Memory B cell (primary cell): ENCODE results near the gene TBC1D21.

Experiments
- ATAC-seq: fragments of 150-1000 bp; cut with Tn5 transposase; 2 replicates; pipeline ENCODE4 v1.10.0; 2021; ENCODE audit warnings: low read depth, mild to moderate bottlenecking, moderate library complexity
- DNase-seq, 2 donors: peaks; one replicate each; pipeline ENCODE4 v3.0.0; 2022; ENCODE audit warnings: low spot score in 2 of 2
- H3K27ac Mint-ChIP-seq: one replicate; pipeline ENCODE4 v1.8.0; 2022; ENCODE audit warnings: mild to moderate bottlenecking, moderate library complexity, mixed read lengths
- H3K27me3 Mint-ChIP-seq: one replicate; pipeline ENCODE4 v1.8.0; 2022; ENCODE audit warnings: mixed read lengths
- H3K36me3 Mint-ChIP-seq: one replicate; pipeline ENCODE4 v1.8.0; 2022; ENCODE audit warnings: mild to moderate bottlenecking, mixed read lengths
- H3K4me1 Mint-ChIP-seq: one replicate; pipeline ENCODE4 v1.8.0; 2022; ENCODE audit warnings: mixed read lengths
- H3K4me3 Mint-ChIP-seq: one replicate; pipeline ENCODE4 v1.8.0; 2022; ENCODE audit warnings: mild to moderate bottlenecking, moderate library complexity, mixed read lengths
- H3K9me3 Mint-ChIP-seq: one replicate; pipeline ENCODE4 v1.8.0; 2022; ENCODE audit warnings: mixed read lengths

Gene TBC1D21

DNA sequence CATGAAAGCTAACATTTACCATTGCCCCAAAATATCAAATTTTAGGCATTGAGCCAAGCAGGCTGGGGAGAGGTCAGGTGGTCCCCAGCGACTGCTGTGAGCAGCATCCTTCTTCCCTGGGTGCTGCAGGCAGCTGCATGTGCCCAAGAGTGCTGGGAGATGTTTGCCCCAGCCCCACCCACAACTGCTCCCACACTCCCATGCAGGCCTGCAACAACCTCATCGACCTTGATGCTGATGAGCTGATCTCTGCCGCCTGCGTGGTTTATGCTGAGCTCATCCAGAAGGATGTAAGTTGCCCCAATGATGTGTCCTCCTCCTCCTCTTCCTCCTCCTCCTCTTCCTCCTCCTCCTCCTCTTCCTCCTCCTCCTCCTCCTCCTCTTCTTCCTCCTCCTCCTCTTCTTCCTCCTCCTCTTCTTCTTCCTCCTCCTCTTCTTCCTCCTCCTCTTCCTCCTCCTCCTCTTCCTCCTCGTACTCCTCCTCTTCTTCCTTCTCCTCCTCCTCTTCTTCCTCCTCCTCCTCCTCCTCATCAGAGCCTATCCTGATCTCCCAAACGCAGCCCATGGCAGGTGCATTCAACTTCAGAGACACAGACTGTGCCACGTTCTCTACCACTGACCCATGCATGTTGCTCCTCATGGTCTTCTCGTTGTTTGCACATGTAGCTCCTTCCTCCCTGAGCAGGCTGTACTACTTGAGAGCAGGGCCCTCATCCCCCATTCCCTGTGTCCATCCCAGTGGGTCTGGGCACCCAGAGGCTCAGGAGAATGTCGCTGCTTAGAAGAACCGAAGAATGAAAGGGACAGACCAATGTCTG, 15.1 kb downstream of the TBC1D21 start:
- H3K4me1 Mint-ChIP-seq = peaks cover 2% of the 10 kb centered on the region
- no peak for ATAC-seq
- peaks cover 20% of the 10 kb centered on the region for H3K27me3 Mint-ChIP-seq
- H3K36me3 Mint-ChIP-seq = peaks cover 4% of the 10 kb centered on the region
- H3K27ac Mint-ChIP-seq = no peak overlapping the region
- no peak overlapping the region for H3K4me3 Mint-ChIP-seq
- H3K9me3 Mint-ChIP-seq = peaks cover 7% of the 10 kb centered on the region
- DNase-seq = no peak

DNA sequence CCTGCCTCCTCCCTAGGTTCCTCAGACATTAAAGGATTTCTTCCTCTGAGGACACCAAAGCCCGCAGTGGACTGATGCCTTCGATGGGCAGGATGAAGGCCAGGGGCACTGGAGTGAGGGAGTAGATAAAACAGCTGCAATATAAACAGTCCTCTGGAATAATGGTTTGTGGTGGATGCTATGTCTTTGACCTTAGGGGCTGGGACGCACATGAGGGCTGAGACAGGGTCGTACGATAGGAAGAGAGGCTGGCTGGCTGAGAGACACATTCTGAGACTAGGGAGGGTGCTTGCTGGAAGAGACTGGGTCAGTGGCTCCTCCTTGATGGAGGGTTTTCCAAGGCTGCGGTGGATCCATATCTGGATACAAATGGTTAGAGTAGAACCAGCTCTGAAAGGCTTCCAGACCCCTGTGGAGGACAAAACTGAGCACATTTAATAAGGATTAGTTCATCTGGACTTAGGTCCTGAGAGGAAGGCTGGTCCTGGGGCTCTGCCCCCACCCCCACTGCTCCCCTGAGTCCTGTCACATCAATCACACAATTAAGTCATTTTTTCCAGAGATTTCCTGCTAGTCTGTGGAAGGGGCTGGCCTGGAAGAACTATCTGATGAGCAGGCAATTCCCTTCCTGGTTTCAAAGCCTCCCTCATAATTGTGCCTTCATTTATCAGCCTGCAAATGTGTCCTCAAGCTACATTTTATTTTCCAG, 15.8 kb downstream of the TBC1D21 start:
- H3K4me3 Mint-ChIP-seq = no peak overlapping the region
- peaks cover 7% of the 10 kb centered on the region for H3K9me3 Mint-ChIP-seq
- ATAC-seq (no peak), DNase-seq (no peak)
- no peak overlapping the region for H3K27ac Mint-ChIP-seq
- H3K4me1 Mint-ChIP-seq = peaks cover 2% of the 10 kb centered on the region
- peaks cover 4% of the 10 kb centered on the region for H3K36me3 Mint-ChIP-seq
- peaks cover 19% of the 10 kb centered on the region for H3K27me3 Mint-ChIP-seq

DNA sequence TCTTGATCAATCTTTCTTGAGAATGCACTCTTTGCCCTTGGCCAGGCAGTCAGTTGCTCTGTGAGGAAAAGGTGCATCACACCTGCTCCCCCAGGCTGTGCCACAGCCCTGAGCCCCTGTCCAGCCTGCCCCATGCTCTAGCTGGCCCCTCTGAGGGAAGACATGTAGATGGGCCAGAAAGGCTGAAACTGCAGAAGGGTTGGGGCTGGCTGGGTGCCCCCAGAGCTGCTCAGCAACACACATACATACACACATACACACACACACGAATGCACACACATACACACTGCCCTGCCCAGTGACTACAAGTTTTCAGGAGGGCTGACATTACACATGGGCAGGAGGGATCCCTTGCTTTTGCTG, 16.4 kb downstream of the TBC1D21 start:
- Mint-ChIP-seq H3K9me3 (peaks cover 7% of the 10 kb centered on the region), H3K36me3 (peaks cover 4% of the 10 kb centered on the region), H3K27ac (no peak overlapping the region), H3K4me3 (no peak overlapping the region), H3K4me1 (peaks cover 2% of the 10 kb centered on the region), H3K27me3 (peaks cover 22% of the 10 kb centered on the region)
- DNase-seq (no peak), ATAC-seq (no peak)

DNA sequence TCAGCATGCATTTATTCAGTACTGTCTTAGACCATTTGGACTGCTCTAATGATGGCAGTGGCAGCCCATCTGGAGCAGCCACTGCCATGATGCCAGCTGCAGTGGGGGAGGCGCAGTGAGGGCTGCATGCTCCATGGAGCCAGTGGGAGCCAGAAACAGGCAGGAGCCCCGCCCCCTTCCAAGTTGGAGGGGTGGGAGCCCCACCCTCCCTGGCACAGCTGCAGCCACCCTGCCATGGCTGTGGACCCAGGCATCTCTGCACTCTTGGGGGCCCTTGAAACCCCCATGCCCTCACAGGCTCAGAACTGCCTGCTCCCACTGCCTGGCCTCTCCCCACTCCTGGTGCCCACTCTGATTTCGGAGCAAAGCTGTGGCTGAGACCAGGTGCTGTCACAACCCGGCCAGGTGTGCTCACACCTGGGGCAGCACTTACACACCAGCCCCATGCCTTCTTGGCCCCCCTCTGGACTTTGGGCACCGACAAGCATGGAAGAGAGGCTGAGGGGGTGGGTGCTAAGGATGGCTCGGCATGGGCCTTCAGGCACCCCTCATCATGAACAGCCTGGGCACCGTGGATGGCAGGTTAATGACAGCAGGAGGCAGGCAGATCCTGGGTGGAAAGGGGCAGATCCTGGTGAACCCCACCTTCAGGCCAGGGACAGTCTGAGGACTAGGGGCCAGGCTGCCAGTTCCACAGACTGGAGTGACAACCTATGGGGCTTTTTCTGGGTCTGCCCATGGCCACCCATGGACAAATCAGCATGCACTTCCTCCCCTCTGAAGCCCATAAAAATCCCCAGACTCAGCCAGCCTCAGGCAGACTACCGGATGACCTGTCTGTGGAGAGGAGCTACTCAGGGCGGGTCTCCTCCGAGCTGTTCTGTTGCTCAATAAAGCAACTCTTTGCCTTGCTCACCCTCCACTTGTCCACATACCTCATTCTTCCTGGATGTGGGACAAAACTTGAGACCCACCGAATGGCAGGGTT, 18.3 kb downstream of the TBC1D21 start:
- Mint-ChIP-seq H3K27ac (no peak overlapping the region), H3K27me3 (peaks cover 25% of the 10 kb centered on the region), H3K4me3 (no peak overlapping the region), H3K4me1 (peaks cover 2% of the 10 kb centered on the region), H3K36me3 (peaks cover 4% of the 10 kb centered on the region), H3K9me3 (peaks cover 7% of the 10 kb centered on the region)
- DNase-seq (no peak), ATAC-seq (no peak)

DNA sequence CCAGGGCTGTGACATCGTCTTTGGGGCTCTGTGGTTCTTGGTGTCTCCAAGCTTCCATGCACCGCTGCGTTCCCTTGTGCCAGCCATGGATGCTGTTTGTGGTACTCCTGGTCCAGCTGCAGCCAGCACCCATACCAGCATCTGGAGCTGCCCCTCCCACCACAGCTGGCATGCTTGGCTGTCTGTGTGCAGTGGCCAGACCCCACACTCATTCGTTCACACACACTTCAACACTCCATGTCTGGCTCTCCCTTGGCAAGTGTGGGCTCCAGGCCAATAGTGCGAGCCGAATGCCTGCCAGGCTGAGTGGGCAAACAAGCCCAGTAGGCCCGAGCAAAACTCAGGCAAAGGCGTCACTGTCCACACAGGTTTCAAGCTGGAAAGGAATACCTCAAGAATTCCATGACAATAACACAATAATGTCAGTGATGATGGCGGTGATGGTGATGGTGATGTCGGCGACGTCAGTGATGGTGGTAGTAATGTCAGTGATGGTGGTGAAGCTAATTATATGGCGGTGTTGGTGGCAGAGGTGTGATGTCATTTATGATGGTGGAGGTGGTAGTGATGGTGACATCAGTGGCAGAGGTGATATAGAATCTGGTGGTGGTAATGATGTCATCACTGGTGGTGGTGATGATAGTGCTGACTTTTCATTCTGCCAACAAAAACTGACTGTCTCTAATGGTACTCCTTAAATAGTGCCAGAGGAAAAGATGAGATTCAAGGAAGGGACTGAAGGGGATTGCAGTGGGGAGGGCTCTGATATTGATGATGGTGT, 19.3 kb downstream of the TBC1D21 start:
- Mint-ChIP-seq H3K27me3 (peaks cover 25% of the 10 kb centered on the region), H3K36me3 (peaks cover 4% of the 10 kb centered on the region), H3K27ac (no peak overlapping the region), H3K4me1 (peaks cover 2% of the 10 kb centered on the region), H3K4me3 (no peak overlapping the region), H3K9me3 (peaks cover 7% of the 10 kb centered on the region)
- DNase-seq (no peak), ATAC-seq (no peak)

DNA sequence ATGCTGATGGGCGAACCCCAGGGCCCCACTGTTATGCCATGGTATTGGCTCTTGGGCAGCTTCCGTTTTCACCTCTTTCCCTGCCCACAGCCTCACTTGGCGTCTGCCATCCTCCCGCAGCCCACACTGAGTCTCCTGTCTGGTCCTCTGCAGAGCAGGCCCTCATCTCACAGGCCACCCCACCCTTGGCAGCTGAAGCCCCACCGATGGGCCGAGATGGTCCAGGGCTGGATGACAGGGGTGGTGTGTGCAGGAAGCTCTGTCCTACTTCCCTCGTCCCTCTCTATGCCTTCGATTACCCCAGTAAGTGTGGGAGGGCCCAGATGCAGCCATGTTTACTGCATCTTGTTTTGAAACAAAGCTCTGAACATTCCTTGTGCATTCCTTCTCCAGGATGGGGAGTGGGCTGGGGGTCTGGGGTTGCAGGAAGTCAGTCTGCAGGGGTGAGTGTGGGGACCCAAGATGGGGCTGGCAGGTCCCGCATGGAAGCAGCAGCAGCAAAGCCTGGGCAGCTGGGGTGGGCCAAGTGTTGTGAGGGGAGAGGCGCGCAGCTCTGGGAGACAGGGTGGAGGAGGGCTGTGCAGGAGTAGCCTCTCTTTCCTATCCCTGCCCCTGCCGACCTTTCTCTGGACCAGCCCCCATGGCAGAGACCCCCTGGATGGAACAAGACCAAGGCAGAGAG, 20.9 kb downstream of the TBC1D21 start:
- no peaks in the 10 kb centered on the region for H3K4me1 Mint-ChIP-seq
- peaks cover 7% of the 10 kb centered on the region for H3K9me3 Mint-ChIP-seq
- no peak for DNase-seq
- H3K27me3 Mint-ChIP-seq = peaks cover 22% of the 10 kb centered on the region
- no peak overlapping the region for H3K27ac Mint-ChIP-seq
- H3K4me3 Mint-ChIP-seq = no peak overlapping the region
- H3K36me3 Mint-ChIP-seq = peaks cover 4% of the 10 kb centered on the region
- no peak for ATAC-seq

DNA sequence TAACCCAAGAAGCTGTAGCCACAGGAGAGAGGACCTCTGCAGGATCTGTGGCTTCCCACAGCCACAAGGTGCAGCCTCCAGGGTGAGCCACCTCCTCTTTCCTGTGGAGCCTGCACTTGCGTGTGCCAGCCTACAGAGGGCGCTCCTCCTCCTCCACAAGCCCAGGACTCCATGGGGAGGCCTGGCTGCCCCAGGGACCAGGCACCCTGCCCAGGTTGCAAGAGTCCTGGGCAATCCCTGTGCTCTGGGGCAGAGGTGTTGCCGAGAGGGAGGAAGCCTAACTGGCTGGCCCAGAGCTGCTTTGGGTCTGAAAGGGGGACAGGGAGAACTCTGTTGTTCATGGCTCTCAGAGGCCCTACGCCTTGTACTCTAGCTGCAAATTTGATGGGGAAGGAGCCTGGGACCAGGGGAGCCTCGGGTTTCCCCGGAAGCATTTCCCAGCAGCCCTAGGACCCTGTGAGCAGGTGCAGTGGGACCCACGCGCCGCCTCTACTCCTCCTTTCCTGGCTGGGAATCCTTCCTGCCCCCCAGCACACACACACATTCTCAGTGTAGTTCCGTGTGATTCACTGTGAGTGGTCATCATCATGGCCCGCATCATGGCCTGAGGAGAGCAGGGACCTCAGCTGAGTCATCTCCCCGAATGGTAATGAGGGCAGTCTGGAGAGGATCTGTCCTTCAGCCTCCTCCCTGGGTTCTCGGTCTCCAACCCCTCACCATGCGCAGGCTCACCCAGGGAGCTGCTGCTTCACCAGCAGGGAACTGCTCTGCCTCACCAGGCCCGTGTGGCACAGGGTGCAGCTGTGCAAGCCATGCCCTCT, 24.3 kb downstream of the TBC1D21 start:
- Mint-ChIP-seq H3K36me3 (peaks cover 2% of the 10 kb centered on the region), H3K9me3 (peaks cover 4% of the 10 kb centered on the region), H3K4me1 (no peaks in the 10 kb centered on the region), H3K27me3 (peaks cover 15% of the 10 kb centered on the region), H3K27ac (no peak overlapping the region), H3K4me3 (no peak overlapping the region)
- no peak for ATAC-seq
- peak in 1 of 2 donors; percentile 11 for DNase-seq

DNA sequence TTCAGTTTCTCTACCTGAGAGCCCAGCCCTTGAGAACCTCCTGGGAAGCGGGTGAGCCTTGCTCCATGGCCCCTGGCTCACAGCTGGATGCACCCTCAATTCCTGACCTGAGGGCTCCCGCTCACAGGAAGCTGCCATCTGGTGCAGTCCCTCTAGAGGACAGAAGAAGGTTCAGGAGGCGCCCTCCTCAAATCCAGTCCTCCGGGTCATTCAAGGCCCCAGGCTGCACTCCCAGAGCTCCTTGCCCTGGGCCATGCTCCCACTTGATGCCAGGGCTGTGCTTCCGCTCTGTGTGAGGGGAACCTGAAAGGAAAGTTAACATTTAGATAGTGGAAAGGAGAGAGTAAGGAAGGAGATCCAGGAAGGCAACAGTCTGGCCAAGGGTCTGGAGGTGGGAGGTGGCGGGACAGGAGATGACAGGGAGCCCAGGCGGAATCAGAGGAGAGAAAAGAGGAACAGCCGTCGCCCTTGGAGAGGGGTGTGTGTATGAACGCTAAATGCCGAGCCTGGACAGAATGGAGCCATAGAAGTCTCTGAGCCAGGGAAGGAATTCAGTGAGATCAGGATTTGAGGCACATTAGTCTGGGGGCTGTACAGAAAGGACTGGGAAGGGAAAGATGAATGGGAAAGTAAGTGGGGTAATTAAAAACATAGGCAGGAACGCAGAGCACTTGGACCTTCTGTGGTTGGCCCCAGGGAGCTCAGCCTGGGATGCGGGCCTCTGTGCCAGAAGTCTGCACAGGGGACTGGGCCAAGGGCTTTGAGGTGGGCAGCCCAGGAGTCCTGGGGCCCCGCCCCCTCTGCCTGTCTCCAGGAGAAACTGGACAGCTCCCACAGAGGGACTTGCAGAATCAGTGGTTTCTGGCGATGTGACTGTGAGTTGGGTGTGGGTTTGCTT, 26.1 kb downstream of the TBC1D21 start:
- DNase-seq (no peak), ATAC-seq (no peak)
- Mint-ChIP-seq H3K4me1 (no peaks in the 10 kb centered on the region), H3K9me3 (no peaks in the 10 kb centered on the region), H3K27ac (no peak overlapping the region), H3K27me3 (peaks cover 11% of the 10 kb centered on the region), H3K4me3 (no peak overlapping the region), H3K36me3 (peaks cover under 1% of the 10 kb centered on the region)

DNA sequence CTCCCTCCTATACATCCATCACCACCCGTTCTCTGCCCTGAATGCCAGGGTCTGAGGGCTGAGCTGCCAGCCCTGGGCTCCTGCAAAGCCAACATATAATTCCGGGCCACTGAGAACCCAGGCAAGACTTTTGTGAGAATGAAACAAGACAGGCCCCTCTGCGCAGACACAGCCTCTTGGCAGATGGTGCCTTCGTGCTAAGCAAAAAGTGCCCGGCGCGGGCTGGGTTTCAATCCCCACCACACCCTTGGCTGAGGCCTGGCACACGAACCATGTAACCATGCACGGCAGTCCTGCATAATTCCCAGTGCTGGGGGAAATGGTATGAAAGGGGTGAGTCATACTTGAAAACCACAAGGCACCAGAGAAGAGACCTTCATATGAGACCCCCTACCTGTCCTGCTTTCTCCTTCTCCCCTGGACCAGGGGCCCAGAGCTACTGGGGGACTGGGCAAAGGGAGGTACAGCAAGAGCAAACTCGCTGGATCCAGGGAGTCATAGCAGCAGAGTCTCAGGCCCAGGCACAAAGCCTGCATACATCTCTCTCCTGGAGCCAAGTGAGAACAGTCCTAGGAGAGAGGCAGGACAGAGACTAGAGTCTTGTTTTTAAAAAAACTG, 26.8 kb downstream of the TBC1D21 start:
- Mint-ChIP-seq H3K9me3 (no peaks in the 10 kb centered on the region), H3K27ac (no peak overlapping the region), H3K4me1 (no peaks in the 10 kb centered on the region), H3K4me3 (no peak overlapping the region), H3K36me3 (peaks cover 3% of the 10 kb centered on the region), H3K27me3 (peaks cover 14% of the 10 kb centered on the region)
- ATAC-seq (no peak), DNase-seq (no peak)

DNA sequence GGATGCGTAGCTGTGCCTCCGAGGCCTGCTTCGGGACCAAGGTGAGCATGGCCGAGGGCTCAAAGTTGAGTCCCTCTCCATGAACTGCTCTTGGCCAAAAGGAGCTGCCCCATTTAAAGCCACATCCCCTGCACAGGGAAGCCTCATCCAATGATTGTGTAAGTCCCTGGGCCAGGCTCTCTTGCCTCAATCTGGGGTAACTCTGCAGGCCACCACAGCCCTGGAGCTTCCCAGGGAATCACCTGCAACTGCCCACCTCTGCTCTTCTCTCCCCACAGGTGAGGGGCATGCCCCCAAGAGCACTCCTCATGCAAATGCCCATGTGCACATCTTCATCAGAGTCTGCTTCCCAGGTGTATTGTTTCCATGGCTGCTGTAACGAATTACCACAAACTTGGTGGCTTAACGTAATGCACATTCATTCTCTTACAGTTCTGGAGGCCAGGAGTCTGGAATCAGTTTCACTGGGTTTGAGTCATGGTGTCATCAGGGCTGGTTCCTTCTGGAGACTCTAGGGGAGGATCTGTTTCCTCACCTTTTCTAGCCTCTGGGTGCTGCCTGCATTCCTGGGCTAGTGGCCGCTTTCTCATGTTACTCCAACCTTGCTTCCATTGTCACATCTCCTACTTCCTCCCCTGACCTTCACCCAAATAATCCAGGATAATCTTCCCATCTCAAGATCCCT, 27.9 kb downstream of the TBC1D21 start:
- ATAC-seq (no peak), DNase-seq (no peak)
- H3K27me3 Mint-ChIP-seq = peaks cover 8% of the 10 kb centered on the region
- peaks cover 3% of the 10 kb centered on the region for H3K36me3 Mint-ChIP-seq
- no peaks in the 10 kb centered on the region for H3K9me3 Mint-ChIP-seq
- H3K27ac Mint-ChIP-seq = no peak overlapping the region
- no peak overlapping the region for H3K4me3 Mint-ChIP-seq
- H3K4me1 Mint-ChIP-seq = no peaks in the 10 kb centered on the region
